HEK293 (cell line): Measurements from ENCODE around the gene A2ML1.
A peak's percentile ranks its signal among the peaks of the same experiment; 100 is the strongest.

ENCODE experiments used
- CTCF ChIA-PET: fragments of 350-600 bp; formaldehyde crosslinking; extraction: SDS; loops from one replicate; lab custom pipeline; 2021; ENCODE audit warnings: antibody characterized with exemption; lab: Yijun Ruan, JAX
- POLR2A ChIA-PET: fragments of 300-600 bp; formaldehyde crosslinking; extraction: SDS; loops from one replicate; lab custom pipeline; 2020; ENCODE audit warnings: antibody characterized with exemption, inconsistent platforms; lab: Yijun Ruan, JAX
- H3K27ac ChIP-seq: fragments of 200-500 bp; sonication (Bioruptor generic); 2 replicates; pipeline ENCODE4 v1.5.1; 2014; ENCODE audit warnings: low read depth, low read length, control low read depth, inconsistent platforms; ENCODE audit errors: extremely low read depth
- H3K36me3 ChIP-seq, 2 experiments: fragments of 200-500 bp in 1 of 2; sonication (Bioruptor generic) in 1 of 2; 1 replicate in 1 of 2; 2 replicates in 1 of 2; pipeline ENCODE4 v1.5.1; 2014 to 2017; ENCODE audit warnings: inconsistent platforms in 2 of 2, low read length in 2 of 2; ENCODE audit not compliant: control insufficient read depth in 2 of 2, insufficient read depth in 1 of 2
- H3K4me1 ChIP-seq: fragments of 200-500 bp; sonication (Bioruptor generic); 2 replicates; pipeline ENCODE4 v1.5.1; 2014; ENCODE audit warnings: mild to moderate bottlenecking, low read length, inconsistent platforms; ENCODE audit not compliant: control insufficient read depth, insufficient read depth
- H3K4me3 ChIP-seq: 2 replicates; pipeline ENCODE4 v1.5.1; 2011; ENCODE audit warnings: low read depth, mild to moderate bottlenecking, control low read depth, low read length, moderate library complexity
- H3K9me3 ChIP-seq: fragments of 200-500 bp; sonication (Bioruptor generic); 2 replicates; pipeline ENCODE4 v1.5.1; 2014; ENCODE audit warnings: low read depth, low read length, inconsistent platforms; ENCODE audit not compliant: control insufficient read depth, insufficient read depth
- FEZF1 ChIP-seq: fragments of 450-650 bp; formaldehyde crosslinking; IDR thresholded peaks from 2 replicates; pipeline ENCODE4 v1.5.1; 2016; ENCODE audit warnings: missing biosample characterization, missing genetic modification characterization
- IKZF3 ChIP-seq: fragments of 450-650 bp; IDR thresholded peaks from 2 replicates; pipeline ENCODE4 v1.5.0; 2018; ENCODE audit warnings: missing biosample characterization, mild to moderate bottlenecking, missing genetic modification characterization, moderate library complexity
- KLF9 ChIP-seq: fragments of 450-650 bp; formaldehyde crosslinking; IDR thresholded peaks from 2 replicates; pipeline ENCODE4 v1.5.1; 2016; ENCODE audit warnings: missing biosample characterization, missing genetic modification characterization, low read depth
- SCRT1 ChIP-seq: fragments of 450-650 bp; formaldehyde crosslinking; IDR thresholded peaks from 2 replicates; pipeline ENCODE4 v1.5.1; 2016; ENCODE audit warnings: missing biosample characterization, missing genetic modification characterization, borderline replicate concordance
- ZNF114 ChIP-seq: fragments of 450-650 bp; formaldehyde crosslinking; IDR thresholded peaks from 2 replicates; pipeline ENCODE4 v1.5.0; 2017; ENCODE audit warnings: missing biosample characterization, missing genetic modification characterization
- ZNF121 ChIP-seq: fragments of 450-650 bp; formaldehyde crosslinking; IDR thresholded peaks from 2 replicates; pipeline ENCODE4 v1.5.1; 2016; ENCODE audit warnings: missing biosample characterization, missing genetic modification characterization
- ZNF138 ChIP-seq: fragments of 450-650 bp; formaldehyde crosslinking; IDR thresholded peaks from 2 replicates; pipeline ENCODE4 v1.5.1; 2016; ENCODE audit warnings: missing biosample characterization, missing genetic modification characterization, borderline replicate concordance
- ZNF169 ChIP-seq: fragments of 450-650 bp; formaldehyde crosslinking; IDR thresholded peaks from 2 replicates; pipeline ENCODE4 v1.5.1; 2016; ENCODE audit warnings: missing biosample characterization, missing genetic modification characterization
- ZNF221 ChIP-seq: fragments of 450-650 bp; formaldehyde crosslinking; IDR thresholded peaks from 2 replicates; pipeline ENCODE4 v1.5.1; 2017; ENCODE audit warnings: missing biosample characterization, missing genetic modification characterization, borderline replicate concordance
- ZNF335 ChIP-seq: fragments of 450-650 bp; formaldehyde crosslinking; conservative IDR thresholded peaks from 2 replicates; pipeline ENCODE4 v1.5.1; 2016; ENCODE audit warnings: missing biosample characterization, missing genetic modification characterization
- ZNF404 ChIP-seq: fragments of 450-650 bp; formaldehyde crosslinking; IDR thresholded peaks from 2 replicates; pipeline ENCODE4 v1.5.1; 2017; ENCODE audit warnings: missing biosample characterization, missing genetic modification characterization
- ZNF544 ChIP-seq: fragments of 450-650 bp; formaldehyde crosslinking; IDR thresholded peaks from 2 replicates; pipeline ENCODE4 v1.5.0; 2017; ENCODE audit warnings: missing biosample characterization, missing genetic modification characterization
- ZNF677 ChIP-seq: fragments of 450-650 bp; IDR thresholded peaks from 2 replicates; pipeline ENCODE4 v1.5.0; 2018; ENCODE audit warnings: missing biosample characterization, mild to moderate bottlenecking, missing genetic modification characterization, moderate library complexity
- TF ChIP-seq, protein P1 (sequence below): fragments of 450-650 bp; formaldehyde crosslinking; IDR thresholded peaks from 2 replicates; pipeline ENCODE4 v1.5.1; 2017; ENCODE audit warnings: missing biosample characterization, missing genetic modification characterization
- TF ChIP-seq, protein P2 (sequence below): fragments of 450-650 bp; formaldehyde crosslinking; IDR thresholded peaks from 2 replicates; pipeline ENCODE4 v1.5.1; 2016; ENCODE audit warnings: missing biosample characterization, missing genetic modification characterization
- TF ChIP-seq, protein P3 (sequence below): fragments of 450-650 bp; formaldehyde crosslinking; IDR thresholded peaks from 2 replicates; pipeline ENCODE4 v1.5.1; 2016; ENCODE audit warnings: missing biosample characterization, missing genetic modification characterization
- TF ChIP-seq, protein P4 (sequence below): fragments of 450-650 bp; formaldehyde crosslinking; IDR thresholded peaks from 2 replicates; pipeline ENCODE4 v1.5.1; 2017; ENCODE audit warnings: missing biosample characterization, missing genetic modification characterization

A2ML1 gene

DNA sequence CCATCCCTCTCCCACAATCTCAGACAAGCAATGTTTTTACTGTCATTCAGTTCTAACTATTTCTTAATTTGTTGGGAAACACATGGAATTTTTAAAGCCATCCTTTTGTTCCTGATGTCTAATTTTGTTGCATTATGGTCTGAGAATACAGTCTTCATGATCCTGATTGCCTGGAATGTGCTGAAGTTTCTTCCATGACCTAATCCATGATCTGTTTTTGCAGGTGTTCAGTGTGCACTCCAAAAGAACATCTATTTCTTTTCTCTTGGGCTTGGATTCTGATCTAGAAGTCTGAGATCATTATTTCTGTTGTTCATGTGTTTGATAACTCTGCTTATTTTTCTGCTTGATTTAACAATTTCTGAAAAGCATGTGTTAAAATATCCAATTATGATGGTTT, 48.6 kb downstream of the A2ML1 start:
- Histone ChIP-seq H3K9me3 (no peaks in the 10 kb centered on the region), H3K36me3 (no peaks in the 10 kb centered on the region), H3K27ac (no peak overlapping the region), H3K4me3 (no peak overlapping the region), H3K4me1 (peaks cover 3% of the 10 kb centered on the region; the same call in 1 of the 2 replicates)
- CTCF ChIA-PET: interaction anchor here (2.6 kb wide), 1 partner anchor 11 kb away, joined by 17 read pairs; no protein-coding TSS in a partner anchor
- TF ChIP-seq, protein P1, sequence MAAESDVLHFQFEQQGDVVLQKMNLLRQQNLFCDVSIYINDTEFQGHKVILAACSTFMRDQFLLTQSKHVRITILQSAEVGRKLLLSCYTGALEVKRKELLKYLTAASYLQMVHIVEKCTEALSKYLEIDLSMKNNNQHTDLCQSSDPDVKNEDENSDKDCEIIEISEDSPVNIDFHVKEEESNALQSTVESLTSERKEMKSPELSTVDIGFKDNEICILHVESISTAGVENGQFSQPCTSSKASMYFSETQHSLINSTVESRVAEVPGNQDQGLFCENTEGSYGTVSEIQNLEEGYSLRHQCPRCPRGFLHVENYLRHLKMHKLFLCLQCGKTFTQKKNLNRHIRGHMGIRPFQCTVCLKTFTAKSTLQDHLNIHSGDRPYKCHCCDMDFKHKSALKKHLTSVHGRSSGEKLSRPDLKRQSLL: no peak
- 0 out of 2 replicates have a peak, but pooled peaks have one; percentile 8 for TF ChIP-seq FEZF1 (tag by site-specific recombination)
- POLR2A ChIA-PET: no interaction called here

DNA sequence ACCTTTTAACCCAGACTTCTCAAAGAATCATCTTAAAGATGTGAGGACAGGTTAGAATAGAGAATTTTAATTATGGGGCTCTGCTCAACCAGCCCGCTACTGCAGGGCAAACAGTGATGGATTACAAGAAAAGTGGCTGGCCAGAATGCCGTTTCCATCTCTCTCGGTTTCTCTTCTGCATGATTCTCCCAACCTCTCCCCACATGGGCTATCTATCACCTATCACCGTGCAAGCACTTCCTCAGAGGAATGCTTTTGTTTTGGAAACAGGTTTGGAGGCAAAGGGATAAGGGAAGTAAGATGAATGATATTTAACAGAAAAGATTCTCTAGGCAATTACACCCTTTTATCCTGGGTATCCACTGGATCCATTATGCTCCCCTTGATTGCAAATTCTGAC, 54.5 kb downstream of the A2ML1 start:
- TF ChIP-seq ZNF169 (tag by site-specific recombination) (no peak), ZNF335 (tag by site-specific recombination) (no peak), ZNF404 (tag by site-specific recombination) (no peak), ZNF677 (tag by site-specific recombination) (no peak), ZNF138 (tag by site-specific recombination) (no peak), SCRT1 (tag by site-specific recombination) (no peak), IKZF3 (tag by site-specific recombination) (no peak), ZNF114 (tag by site-specific recombination) (no peak), ZNF221 (tag by site-specific recombination) (no peak), KLF9 (tag by site-specific recombination) (no peak), ZNF544 (tag by site-specific recombination) (no peak)
- TF ChIP-seq, protein P2, sequence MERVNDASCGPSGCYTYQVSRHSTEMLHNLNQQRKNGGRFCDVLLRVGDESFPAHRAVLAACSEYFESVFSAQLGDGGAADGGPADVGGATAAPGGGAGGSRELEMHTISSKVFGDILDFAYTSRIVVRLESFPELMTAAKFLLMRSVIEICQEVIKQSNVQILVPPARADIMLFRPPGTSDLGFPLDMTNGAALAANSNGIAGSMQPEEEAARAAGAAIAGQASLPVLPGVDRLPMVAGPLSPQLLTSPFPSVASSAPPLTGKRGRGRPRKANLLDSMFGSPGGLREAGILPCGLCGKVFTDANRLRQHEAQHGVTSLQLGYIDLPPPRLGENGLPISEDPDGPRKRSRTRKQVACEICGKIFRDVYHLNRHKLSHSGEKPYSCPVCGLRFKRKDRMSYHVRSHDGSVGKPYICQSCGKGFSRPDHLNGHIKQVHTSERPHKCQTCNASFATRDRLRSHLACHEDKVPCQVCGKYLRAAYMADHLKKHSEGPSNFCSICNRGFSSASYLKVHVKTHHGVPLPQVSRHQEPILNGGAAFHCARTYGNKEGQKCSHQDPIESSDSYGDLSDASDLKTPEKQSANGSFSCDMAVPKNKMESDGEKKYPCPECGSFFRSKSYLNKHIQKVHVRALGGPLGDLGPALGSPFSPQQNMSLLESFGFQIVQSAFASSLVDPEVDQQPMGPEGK: no peak
- TF ChIP-seq, protein P3, sequence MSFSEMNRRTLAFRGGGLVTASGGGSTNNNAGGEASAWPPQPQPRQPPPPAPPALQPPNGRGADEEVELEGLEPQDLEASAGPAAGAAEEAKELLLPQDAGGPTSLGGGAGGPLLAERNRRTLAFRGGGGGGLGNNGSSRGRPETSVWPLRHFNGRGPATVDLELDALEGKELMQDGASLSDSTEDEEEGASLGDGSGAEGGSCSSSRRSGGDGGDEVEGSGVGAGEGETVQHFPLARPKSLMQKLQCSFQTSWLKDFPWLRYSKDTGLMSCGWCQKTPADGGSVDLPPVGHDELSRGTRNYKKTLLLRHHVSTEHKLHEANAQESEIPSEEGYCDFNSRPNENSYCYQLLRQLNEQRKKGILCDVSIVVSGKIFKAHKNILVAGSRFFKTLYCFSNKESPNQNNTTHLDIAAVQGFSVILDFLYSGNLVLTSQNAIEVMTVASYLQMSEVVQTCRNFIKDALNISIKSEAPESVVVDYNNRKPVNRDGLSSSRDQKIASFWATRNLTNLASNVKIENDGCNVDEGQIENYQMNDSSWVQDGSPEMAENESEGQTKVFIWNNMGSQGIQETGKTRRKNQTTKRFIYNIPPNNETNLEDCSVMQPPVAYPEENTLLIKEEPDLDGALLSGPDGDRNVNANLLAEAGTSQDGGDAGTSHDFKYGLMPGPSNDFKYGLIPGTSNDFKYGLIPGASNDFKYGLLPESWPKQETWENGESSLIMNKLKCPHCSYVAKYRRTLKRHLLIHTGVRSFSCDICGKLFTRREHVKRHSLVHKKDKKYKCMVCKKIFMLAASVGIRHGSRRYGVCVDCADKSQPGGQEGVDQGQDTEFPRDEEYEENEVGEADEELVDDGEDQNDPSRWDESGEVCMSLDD (tag by site-specific recombination): no peak
- ChIA-PET CTCF (no interaction called here), POLR2A (no interaction called here)
- Histone ChIP-seq H3K36me3 (no peaks in the 10 kb centered on the region), H3K4me3 (no peak overlapping the region), H3K4me1 (no peaks in the 10 kb centered on the region), H3K27ac (no peak overlapping the region), H3K9me3 (no peaks in the 10 kb centered on the region)

DNA sequence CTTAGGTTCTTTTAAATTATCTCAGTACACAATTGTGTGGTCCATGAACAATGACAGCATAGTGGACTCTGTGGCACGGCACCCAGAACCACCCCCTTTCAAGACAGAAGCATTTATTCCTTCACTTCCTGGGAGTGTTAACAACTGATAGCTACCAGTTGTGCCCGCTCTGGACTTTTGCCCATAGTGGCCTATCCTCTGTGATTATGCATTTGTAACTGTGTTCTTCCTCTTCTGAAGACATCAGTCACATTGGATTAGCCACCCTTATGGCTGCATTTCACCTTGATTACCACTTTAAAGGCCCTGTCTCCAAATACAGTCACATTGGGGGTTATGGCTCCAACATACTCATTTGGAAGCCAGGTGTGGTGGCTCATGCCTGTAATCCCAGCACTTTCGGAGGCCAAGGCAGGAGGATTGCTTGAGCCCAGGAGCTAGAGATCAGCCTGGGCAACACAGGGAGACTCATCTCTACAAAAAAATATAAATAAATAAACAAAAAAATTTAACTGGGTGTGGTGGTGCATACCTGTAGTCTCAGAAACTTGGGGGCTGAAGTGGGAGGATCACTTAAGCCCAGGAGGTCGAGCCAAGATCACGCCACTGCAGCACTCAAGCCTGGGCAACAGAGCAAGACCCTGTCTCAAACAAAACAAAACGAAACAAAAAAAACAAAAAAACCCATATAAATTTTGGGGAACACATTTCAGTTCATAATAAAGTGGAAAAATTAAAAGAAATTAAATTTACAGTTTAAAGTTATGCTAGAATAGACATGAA, 64.3 kb downstream of the A2ML1 start:
- Histone ChIP-seq H3K4me1 (no peaks in the 10 kb centered on the region), H3K27ac (no peak overlapping the region), H3K9me3 (no peaks in the 10 kb centered on the region), H3K36me3 (no peaks in the 10 kb centered on the region), H3K4me3 (no peak overlapping the region)
- TF ChIP-seq ZNF121 (tag by site-specific recombination): 0 out of 2 replicates have a peak, but pooled peaks have one; percentile 11
- TF ChIP-seq, protein P4, sequence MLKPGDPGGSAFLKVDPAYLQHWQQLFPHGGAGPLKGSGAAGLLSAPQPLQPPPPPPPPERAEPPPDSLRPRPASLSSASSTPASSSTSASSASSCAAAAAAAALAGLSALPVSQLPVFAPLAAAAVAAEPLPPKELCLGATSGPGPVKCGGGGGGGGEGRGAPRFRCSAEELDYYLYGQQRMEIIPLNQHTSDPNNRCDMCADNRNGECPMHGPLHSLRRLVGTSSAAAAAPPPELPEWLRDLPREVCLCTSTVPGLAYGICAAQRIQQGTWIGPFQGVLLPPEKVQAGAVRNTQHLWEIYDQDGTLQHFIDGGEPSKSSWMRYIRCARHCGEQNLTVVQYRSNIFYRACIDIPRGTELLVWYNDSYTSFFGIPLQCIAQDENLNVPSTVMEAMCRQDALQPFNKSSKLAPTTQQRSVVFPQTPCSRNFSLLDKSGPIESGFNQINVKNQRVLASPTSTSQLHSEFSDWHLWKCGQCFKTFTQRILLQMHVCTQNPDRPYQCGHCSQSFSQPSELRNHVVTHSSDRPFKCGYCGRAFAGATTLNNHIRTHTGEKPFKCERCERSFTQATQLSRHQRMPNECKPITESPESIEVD: no peak
- ChIA-PET POLR2A (no interaction called here), CTCF (interaction anchor here (0.6 to 1.1 kb wide), 3 partner anchors 196 to 214 kb away, joined by 3 to 4 read pairs (median 4); no protein-coding TSS in a partner anchor)
